K562 (cell line): ENCODE data around the gene SOX15. TPM values are rescaled to one million over a fixed set of nuclear protein-coding genes. Genes with fewer than 3 reads are reported as not detected.

Experiments used
- CBX5 ChIP-seq: IDR thresholded peaks from 2 replicates; pipeline ENCODE4 v1.6.1; 2014; ENCODE audit warnings: low read depth, borderline replicate concordance
- EHMT2 ChIP-seq: fragments of 450-650 bp; IDR thresholded peaks from 2 replicates; pipeline ENCODE4 v1.6.1; 2018; ENCODE audit warnings: antibody characterized with exemption
- HNRNPK ChIP-seq: fragments of 200-400 bp; formaldehyde crosslinking; IDR thresholded peaks from one replicate; pipeline ENCODE4 v1.6.1; 2018; ENCODE audit warnings: mild to moderate bottlenecking, low read depth, low read length; ENCODE audit not compliant: poor library complexity, severe bottlenecking
- KDM2B ChIP-seq: fragments of 250-450 bp; sonication (Bioruptor Pico); IDR thresholded peaks from 2 replicates; pipeline ENCODE4 v1.8.0; 2021; ENCODE audit warnings: mild to moderate bottlenecking, moderate library complexity
- NR3C1 ChIP-seq: sonication (generic); formaldehyde crosslinking; IDR thresholded peaks from 2 replicates; pipeline ENCODE4 v1.8.1; 2022; ENCODE audit warnings: missing genetic modification reagents
- POLR2A ChIP-seq: fragments of 450-650 bp; conservative IDR thresholded peaks from 2 replicates; pipeline ENCODE4 v1.6.1; 2016
- RBBP5 ChIP-seq: fragments of 200-600 bp; sonication (generic); IDR thresholded peaks from 2 replicates; pipeline ENCODE4 v1.6.1; 2012; ENCODE audit warnings: borderline replicate concordance, mild to moderate bottlenecking, low read length, control low read depth, inconsistent platforms; ENCODE audit not compliant: insufficient read depth, poor library complexity, severe bottlenecking
- SRSF1 ChIP-seq: fragments of 200-400 bp; formaldehyde crosslinking; IDR thresholded peaks from 2 replicates; pipeline ENCODE4 v1.6.1; 2017; ENCODE audit warnings: mild to moderate bottlenecking, low read depth, low read length, moderate library complexity
- ZBTB7A ChIP-seq: IDR thresholded peaks from 2 replicates; pipeline ENCODE4 v1.6.1; 2011; ENCODE audit warnings: low read depth, mild to moderate bottlenecking, low read length, moderate library complexity, borderline replicate concordance; ENCODE audit not compliant: control insufficient read depth
- polyA plus RNA-seq, 8 experiments: library from polyadenylated mRNA; depleted of rRNA in 4 of 8; stranded (reverse) in 5 of 8; unstranded in 3 of 8; fragments of >200 nt; fragmentation: Nextera tagmentation in 2 of 8; fragmentation: Illumina TruSeq in 1 of 8; extraction: Ambion mirVana in 2 of 8; extraction: Trizol in 1 of 8; gene quantifications; 2 replicates each; pipeline versions ENCODE4 v1.2.1 to v1.2.3, GENCODE V29; 2011 to 2014; ENCODE audit warnings: inconsistent platforms in 1 of 8, missing spikeins in 1 of 8
- total RNA-seq, 7 experiments: library from RNA; depleted of rRNA in 6 of 7; stranded (reverse); fragments of >200 nt in 6 of 7; fragmentation: Illumina TruSeq in 2 of 7; extraction: Trizol in 2 of 7; gene quantifications; 2 replicates each; pipeline versions ENCODE4 v1.2.1 to v1.2.3, GENCODE V29; 2011 to 2021; ENCODE audit warnings: low replicate concordance in 1 of 7
- TF ChIP-seq, protein P1 (sequence below): IDR thresholded peaks from 2 replicates; pipeline ENCODE4 v1.6.1; 2011; ENCODE audit not compliant: insufficient read length; ENCODE audit errors: extremely low read depth
- TF ChIP-seq, protein P2 (sequence below): fragments of 450-650 bp; IDR thresholded peaks from 2 replicates; pipeline ENCODE4 v1.7.1; 2018; ENCODE audit warnings: mild to moderate bottlenecking, low read depth; ENCODE audit not compliant: partially characterized antibody
- TF ChIP-seq, protein P3 (sequence below): sonication (generic); formaldehyde crosslinking; IDR thresholded peaks from 2 replicates; pipeline ENCODE4 v1.8.1; 2023; ENCODE audit warnings: missing genetic modification reagents, mild to moderate bottlenecking, borderline replicate concordance
- TF ChIP-seq, protein P4 (sequence below): fragments of 250-450 bp; sonication (Bioruptor Pico); IDR thresholded peaks from 2 replicates; pipeline ENCODE4 v1.5.0; 2021

Gene SOX15
- total and polyA plus RNA-seq, 9 of the 15 experiments (the other 6 are each of a cell fraction or from before 2014, with no cell fraction given): 0.07 to 0.33 (median 0.19) TPM; not detected in 5

DNA sequence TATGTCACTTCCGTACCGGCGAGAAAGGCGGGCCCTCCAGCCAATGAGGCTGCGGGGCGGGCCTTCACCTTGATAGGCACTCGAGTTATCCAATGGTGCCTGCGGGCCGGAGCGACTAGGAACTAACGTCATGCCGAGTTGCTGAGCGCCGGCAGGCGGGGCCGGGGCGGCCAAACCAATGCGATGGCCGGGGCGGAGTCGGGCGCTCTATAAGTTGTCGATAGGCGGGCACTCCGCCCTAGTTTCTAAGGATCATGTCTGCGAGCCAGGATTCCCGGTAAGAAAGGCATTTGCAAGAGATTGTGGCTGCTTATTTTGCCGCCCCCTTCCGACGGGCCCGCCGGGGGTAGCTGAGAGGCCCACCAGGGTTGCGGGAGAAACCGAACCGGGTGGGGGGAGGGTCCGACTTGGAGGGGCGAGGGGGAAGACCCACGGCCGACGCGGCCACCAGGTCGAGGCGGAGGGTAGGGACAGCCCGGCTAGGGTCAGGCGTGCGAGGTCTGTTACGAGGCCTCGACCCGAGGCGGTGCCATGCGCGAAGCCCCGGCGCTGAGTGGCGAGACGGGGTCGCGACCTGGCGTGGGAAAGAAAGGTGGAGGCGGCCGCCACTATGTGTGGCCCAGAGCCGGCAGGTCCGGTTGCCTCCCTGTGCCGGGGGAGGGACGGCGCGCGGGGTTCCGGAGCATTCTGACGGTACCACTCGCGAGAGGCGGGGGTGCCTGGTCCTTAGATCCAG, 17.1 kb downstream of the SOX15 start (continued):
- TF ChIP-seq RBBP5: peak; percentile 59
- 0 out of 2 replicates have a peak, but pooled peaks have one; percentile 50 for TF ChIP-seq SRSF1
- TF ChIP-seq NR3C1 (CRISPR knock-in tag): no peak; the same call in 1 of the 2 replicates
- no peak for TF ChIP-seq CBX5
- TF ChIP-seq ZBTB7A: peak; percentile 63; the same call in 1 of the 2 replicates
- TF ChIP-seq, protein P1, sequence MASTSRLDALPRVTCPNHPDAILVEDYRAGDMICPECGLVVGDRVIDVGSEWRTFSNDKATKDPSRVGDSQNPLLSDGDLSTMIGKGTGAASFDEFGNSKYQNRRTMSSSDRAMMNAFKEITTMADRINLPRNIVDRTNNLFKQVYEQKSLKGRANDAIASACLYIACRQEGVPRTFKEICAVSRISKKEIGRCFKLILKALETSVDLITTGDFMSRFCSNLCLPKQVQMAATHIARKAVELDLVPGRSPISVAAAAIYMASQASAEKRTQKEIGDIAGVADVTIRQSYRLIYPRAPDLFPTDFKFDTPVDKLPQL: peak; percentile 62
- TF ChIP-seq KDM2B (CRISPR knock-in tag): no peak
- TF ChIP-seq EHMT2: no peak
- peak; percentile 99 for TF ChIP-seq POLR2A
- TF ChIP-seq HNRNPK: peak; percentile 9
- TF ChIP-seq, protein P2, sequence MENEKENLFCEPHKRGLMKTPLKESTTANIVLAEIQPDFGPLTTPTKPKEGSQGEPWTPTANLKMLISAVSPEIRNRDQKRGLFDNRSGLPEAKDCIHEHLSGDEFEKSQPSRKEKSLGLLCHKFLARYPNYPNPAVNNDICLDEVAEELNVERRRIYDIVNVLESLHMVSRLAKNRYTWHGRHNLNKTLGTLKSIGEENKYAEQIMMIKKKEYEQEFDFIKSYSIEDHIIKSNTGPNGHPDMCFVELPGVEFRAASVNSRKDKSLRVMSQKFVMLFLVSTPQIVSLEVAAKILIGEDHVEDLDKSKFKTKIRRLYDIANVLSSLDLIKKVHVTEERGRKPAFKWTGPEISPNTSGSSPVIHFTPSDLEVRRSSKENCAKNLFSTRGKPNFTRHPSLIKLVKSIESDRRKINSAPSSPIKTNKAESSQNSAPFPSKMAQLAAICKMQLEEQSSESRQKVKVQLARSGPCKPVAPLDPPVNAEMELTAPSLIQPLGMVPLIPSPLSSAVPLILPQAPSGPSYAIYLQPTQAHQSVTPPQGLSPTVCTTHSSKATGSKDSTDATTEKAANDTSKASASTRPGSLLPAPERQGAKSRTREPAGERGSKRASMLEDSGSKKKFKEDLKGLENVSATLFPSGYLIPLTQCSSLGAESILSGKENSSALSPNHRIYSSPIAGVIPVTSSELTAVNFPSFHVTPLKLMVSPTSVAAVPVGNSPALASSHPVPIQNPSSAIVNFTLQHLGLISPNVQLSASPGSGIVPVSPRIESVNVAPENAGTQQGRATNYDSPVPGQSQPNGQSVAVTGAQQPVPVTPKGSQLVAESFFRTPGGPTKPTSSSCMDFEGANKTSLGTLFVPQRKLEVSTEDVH: peak; percentile 16
- TF ChIP-seq, protein P3, sequence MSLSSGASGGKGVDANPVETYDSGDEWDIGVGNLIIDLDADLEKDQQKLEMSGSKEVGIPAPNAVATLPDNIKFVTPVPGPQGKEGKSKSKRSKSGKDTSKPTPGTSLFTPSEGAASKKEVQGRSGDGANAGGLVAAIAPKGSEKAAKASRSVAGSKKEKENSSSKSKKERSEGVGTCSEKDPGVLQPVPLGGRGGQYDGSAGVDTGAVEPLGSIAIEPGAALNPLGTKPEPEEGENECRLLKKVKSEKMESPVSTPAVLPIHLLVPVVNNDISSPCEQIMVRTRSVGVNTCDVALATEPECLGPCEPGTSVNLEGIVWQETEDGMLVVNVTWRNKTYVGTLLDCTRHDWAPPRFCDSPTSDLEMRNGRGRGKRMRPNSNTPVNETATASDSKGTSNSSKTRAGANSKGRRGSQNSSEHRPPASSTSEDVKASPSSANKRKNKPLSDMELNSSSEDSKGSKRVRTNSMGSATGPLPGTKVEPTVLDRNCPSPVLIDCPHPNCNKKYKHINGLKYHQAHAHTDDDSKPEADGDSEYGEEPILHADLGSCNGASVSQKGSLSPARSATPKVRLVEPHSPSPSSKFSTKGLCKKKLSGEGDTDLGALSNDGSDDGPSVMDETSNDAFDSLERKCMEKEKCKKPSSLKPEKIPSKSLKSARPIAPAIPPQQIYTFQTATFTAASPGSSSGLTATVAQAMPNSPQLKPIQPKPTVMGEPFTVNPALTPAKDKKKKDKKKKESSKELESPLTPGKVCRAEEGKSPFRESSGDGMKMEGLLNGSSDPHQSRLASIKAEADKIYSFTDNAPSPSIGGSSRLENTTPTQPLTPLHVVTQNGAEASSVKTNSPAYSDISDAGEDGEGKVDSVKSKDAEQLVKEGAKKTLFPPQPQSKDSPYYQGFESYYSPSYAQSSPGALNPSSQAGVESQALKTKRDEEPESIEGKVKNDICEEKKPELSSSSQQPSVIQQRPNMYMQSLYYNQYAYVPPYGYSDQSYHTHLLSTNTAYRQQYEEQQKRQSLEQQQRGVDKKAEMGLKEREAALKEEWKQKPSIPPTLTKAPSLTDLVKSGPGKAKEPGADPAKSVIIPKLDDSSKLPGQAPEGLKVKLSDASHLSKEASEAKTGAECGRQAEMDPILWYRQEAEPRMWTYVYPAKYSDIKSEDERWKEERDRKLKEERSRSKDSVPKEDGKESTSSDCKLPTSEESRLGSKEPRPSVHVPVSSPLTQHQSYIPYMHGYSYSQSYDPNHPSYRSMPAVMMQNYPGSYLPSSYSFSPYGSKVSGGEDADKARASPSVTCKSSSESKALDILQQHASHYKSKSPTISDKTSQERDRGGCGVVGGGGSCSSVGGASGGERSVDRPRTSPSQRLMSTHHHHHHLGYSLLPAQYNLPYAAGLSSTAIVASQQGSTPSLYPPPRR (CRISPR knock-in tag): no peak
- TF ChIP-seq, protein P4, sequence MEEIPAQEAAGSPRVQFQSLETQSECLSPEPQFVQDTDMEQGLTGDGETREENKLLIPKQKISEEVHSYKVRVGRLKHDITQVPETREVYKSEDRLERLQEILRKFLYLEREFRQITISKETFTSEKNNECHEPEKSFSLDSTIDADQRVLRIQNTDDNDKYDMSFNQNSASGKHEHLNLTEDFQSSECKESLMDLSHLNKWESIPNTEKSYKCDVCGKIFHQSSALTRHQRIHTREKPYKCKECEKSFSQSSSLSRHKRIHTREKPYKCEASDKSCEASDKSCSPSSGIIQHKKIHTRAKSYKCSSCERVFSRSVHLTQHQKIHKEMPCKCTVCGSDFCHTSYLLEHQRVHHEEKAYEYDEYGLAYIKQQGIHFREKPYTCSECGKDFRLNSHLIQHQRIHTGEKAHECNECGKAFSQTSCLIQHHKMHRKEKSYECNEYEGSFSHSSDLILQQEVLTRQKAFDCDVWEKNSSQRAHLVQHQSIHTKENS (CRISPR knock-in tag): no peak
